Epithelial cell of esophagus (primary cell): Measurements from ENCODE around the gene TBC1D5.
A peak's percentile ranks its signal among the peaks of the same experiment; 100 is the strongest.

Experiments
- DNase-seq: peaks from one replicate; pipeline ENCODE4 v3.0.0; 2010; ENCODE audit warnings: low read depth
- H3K4me3 ChIP-seq: 2 replicates; pipeline ENCODE4 v1.5.1; 2011; ENCODE audit warnings: mild to moderate bottlenecking, low read length, control low read depth
- TF ChIP-seq, protein P1 (sequence below): IDR thresholded peaks from 2 replicates; pipeline ENCODE4 v1.5.1; 2011; ENCODE audit warnings: low read depth, mild to moderate bottlenecking, low read length, control low read depth, inconsistent platforms; ENCODE audit not compliant: insufficient read depth; ENCODE audit errors: missing control alignments

Gene TBC1D5

GRCh38 chr3:17166369-17166768 is 576.1 kb downstream of the TBC1D5 start:
- no peak for DNase-seq
- TF ChIP-seq, protein P1, sequence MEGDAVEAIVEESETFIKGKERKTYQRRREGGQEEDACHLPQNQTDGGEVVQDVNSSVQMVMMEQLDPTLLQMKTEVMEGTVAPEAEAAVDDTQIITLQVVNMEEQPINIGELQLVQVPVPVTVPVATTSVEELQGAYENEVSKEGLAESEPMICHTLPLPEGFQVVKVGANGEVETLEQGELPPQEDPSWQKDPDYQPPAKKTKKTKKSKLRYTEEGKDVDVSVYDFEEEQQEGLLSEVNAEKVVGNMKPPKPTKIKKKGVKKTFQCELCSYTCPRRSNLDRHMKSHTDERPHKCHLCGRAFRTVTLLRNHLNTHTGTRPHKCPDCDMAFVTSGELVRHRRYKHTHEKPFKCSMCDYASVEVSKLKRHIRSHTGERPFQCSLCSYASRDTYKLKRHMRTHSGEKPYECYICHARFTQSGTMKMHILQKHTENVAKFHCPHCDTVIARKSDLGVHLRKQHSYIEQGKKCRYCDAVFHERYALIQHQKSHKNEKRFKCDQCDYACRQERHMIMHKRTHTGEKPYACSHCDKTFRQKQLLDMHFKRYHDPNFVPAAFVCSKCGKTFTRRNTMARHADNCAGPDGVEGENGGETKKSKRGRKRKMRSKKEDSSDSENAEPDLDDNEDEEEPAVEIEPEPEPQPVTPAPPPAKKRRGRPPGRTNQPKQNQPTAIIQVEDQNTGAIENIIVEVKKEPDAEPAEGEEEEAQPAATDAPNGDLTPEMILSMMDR = no peak
- H3K4me3 ChIP-seq = no peak overlapping the region

DNA sequence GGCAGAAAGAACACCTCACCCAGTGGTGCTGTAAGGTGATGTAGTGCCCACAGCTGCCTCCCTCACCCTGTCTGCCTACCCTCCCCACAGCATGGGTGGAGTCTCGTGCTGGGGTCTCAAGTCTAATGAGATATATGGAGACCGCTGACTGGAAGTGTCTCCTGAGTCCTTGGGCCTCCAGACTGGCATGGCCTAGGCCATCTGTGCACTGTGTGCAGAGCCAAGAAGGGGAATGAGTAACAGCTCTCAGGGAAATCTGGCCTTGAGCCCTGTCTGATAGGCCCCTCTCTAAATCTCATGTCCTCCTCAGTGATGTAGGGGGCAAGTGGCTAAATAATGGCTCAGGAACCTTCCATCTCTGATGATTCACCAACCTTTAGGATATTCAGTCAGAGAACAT is 580.3 kb downstream of the TBC1D5 start:
- TF ChIP-seq, protein P1 = no peak

GRCh38 chr3:17160597-17160996 is 581.8 kb downstream of the TBC1D5 start:
- no peak overlapping the region for H3K4me3 ChIP-seq
- no peak for DNase-seq
- TF ChIP-seq, protein P1 = no peak

More for the DNA sequence above, 580.3 kb downstream of the TBC1D5 start:
- H3K4me3 ChIP-seq = no peak overlapping the region
- DNase-seq = no peak

GRCh38 chr3:17158941-17159682 is 583.3 kb downstream of the TBC1D5 start:
- TF ChIP-seq, protein P1 = no peak
- DNase-seq = peak; percentile 36
- no peak overlapping the region for H3K4me3 ChIP-seq

- H3K4me3 ChIP-seq = no peak overlapping the region
- TF ChIP-seq, protein P1 = no peak
- DNase-seq = no peak
Measured at GRCh38 chr3:17157713-17158112, 584.7 kb downstream of the TBC1D5 start.

DNA sequence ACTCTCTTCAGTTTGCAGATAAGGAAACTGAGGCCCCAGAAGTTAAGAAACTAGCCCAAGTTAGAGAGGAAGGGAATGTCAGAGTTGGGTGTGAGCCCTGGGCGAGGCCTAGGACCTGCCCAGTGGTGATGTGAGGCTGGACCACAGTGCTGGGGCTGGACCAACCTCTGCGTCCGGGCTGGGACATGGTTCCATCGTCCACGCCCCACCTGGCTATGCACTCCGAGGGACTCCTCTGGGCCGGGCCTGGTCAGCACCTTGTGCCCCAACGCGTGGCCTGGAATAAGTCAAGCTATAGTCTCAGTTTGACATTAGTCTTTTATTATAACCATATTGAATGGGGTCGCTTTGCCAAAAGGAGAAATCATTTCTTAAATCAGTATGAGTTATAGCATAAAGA is 585.6 kb downstream of the TBC1D5 start:
- no peak for DNase-seq
- H3K4me3 ChIP-seq = no peak overlapping the region
- TF ChIP-seq, protein P1 = no peak

GRCh38 chr3:17155951-17156350 is 586.5 kb downstream of the TBC1D5 start:
- TF ChIP-seq, protein P1 = no peak
- no peak for DNase-seq
- no peak overlapping the region for H3K4me3 ChIP-seq
